Progenitor cell of endocrine pancreas (in vitro differentiated cells): Measurements from ENCODE around the gene CEACAM7. TPM values are rescaled to one million over a fixed set of nuclear protein-coding genes. Genes with fewer than 3 reads are reported as not detected.
A peak's percentile ranks its signal among the peaks of the same experiment; 100 is the strongest.

ENCODE experiments used
- DNase-seq: peaks from one replicate; pipeline ENCODE4 v3.0.0; 2021; ENCODE audit warnings: low spot score; ENCODE audit not compliant: unreplicated experiment
- H3K27ac Mint-ChIP-seq: 2 replicates; pipeline ENCODE4 v1.8.0; 2021; ENCODE audit warnings: mild to moderate bottlenecking, moderate library complexity, mixed read lengths
- H3K27me3 Mint-ChIP-seq: 2 replicates; pipeline ENCODE4 v1.8.0; 2021; ENCODE audit warnings: mixed read lengths
- H3K36me3 Mint-ChIP-seq: 2 replicates; pipeline ENCODE4 v1.8.0; 2022; ENCODE audit warnings: mixed read lengths; ENCODE audit not compliant: insufficient read depth
- H3K4me1 Mint-ChIP-seq: 2 replicates; pipeline ENCODE4 v1.8.0; 2021; ENCODE audit warnings: low read depth, mixed read lengths
- H3K4me3 Mint-ChIP-seq: 2 replicates; pipeline ENCODE4 v1.8.0; 2021; ENCODE audit warnings: low read depth, mild to moderate bottlenecking, moderate library complexity, mixed read lengths
- H3K9me3 Mint-ChIP-seq: 2 replicates; pipeline ENCODE4 v1.8.0; 2021; ENCODE audit warnings: low read depth, mixed read lengths
- CTCF ChIP-seq: fragments of 200-600 bp; sonication (generic); IDR thresholded peaks from one replicate; pipeline ENCODE4 v1.5.0; 2021; ENCODE audit warnings: antibody characterized with exemption, mild to moderate bottlenecking; ENCODE audit not compliant: unreplicated experiment
- total RNA-seq: library from RNA; stranded (reverse); gene quantifications from 2 replicates; pipeline ENCODE4 v1.2.1, GENCODE V29; 2021

CEACAM7 gene
- total RNA-seq, 1 donor from 2014 or later, result not detected

GRCh38 chr19:41694831-41695635 lies 7.0 kb upstream of the CEACAM7 start:
- TF ChIP-seq CTCF, result no peak
- Mint-ChIP-seq H3K4me3 (no peak overlapping the region), H3K27me3 (no peaks in the 10 kb centered on the region), H3K27ac (no peak overlapping the region), H3K36me3 (peaks cover 4% of the 10 kb centered on the region), H3K9me3 (peaks cover 47% of the 10 kb centered on the region), H3K4me1 (no peaks in the 10 kb centered on the region)
- DNase-seq, result no peak

- no peak overlapping the region for H3K4me3 Mint-ChIP-seq
- H3K27ac Mint-ChIP-seq, result no peak overlapping the region
- no peak for DNase-seq
- no peaks in the 10 kb centered on the region for H3K4me1 Mint-ChIP-seq
- no peaks in the 10 kb centered on the region for H3K27me3 Mint-ChIP-seq
- H3K36me3 Mint-ChIP-seq, result peaks cover 4% of the 10 kb centered on the region
- no peak for TF ChIP-seq CTCF
- H3K9me3 Mint-ChIP-seq, result peaks cover 50% of the 10 kb centered on the region
Measured at GRCh38 chr19:41694196-41694595, 6.1 kb upstream of the CEACAM7 start.

- Mint-ChIP-seq H3K36me3 (no peaks in the 10 kb centered on the region), H3K4me1 (no peaks in the 10 kb centered on the region), H3K9me3 (peaks cover 48% of the 10 kb centered on the region), H3K27me3 (no peaks in the 10 kb centered on the region), H3K27ac (no peak overlapping the region), H3K4me3 (no peak overlapping the region)
- DNase-seq, result no peak
- peak; percentile 18 for TF ChIP-seq CTCF
Measured at GRCh38 chr19:41691268-41691970, 3.3 kb upstream of the CEACAM7 start.

- Mint-ChIP-seq H3K4me3 (no peak overlapping the region), H3K27ac (no peak overlapping the region), H3K4me1 (no peaks in the 10 kb centered on the region), H3K27me3 (no peaks in the 10 kb centered on the region), H3K36me3 (no peaks in the 10 kb centered on the region), H3K9me3 (peaks cover 49% of the 10 kb centered on the region)
- no peak for TF ChIP-seq CTCF
- DNase-seq, result no peak
Measured at GRCh38 chr19:41690801-41691065, 2.7 kb upstream of the CEACAM7 start.

GRCh38 chr19:41689993-41690800 lies 2.1 kb upstream of the CEACAM7 start:
- Mint-ChIP-seq H3K4me3 (no peak overlapping the region), H3K27me3 (no peaks in the 10 kb centered on the region), H3K36me3 (no peaks in the 10 kb centered on the region), H3K4me1 (no peaks in the 10 kb centered on the region), H3K27ac (no peak overlapping the region), H3K9me3 (peaks cover 47% of the 10 kb centered on the region)
- DNase-seq, result no peak
- no peak for TF ChIP-seq CTCF
